ENCODE results near the gene TMEM242.

The TMEM242 gene

GRCh38 chr6:157322792-157323254, 496 bp downstream of the TMEM242 start:
- ATAC-seq, result no peak
- TF ChIP-seq ESRRG (CRISPR knock-in tag; IDR thresholded peaks at IDR 0.05) (no peak), PPARA (CRISPR knock-in tag; IDR thresholded peaks at IDR 0.05; ENCODE audit: borderline replicate concordance) (no peak), TSHZ2 (CRISPR knock-in tag; IDR thresholded peaks at IDR 0.05) (no peak), TOX (CRISPR knock-in tag; IDR thresholded peaks at IDR 0.05; ENCODE audit: borderline replicate concordance) (no peak), TCF4 (CRISPR knock-in tag; IDR thresholded peaks at IDR 0.05; ENCODE audit: borderline replicate concordance) (no peak), ISL1 (CRISPR knock-in tag; IDR thresholded peaks at IDR 0.05) (no peak)

DNA sequence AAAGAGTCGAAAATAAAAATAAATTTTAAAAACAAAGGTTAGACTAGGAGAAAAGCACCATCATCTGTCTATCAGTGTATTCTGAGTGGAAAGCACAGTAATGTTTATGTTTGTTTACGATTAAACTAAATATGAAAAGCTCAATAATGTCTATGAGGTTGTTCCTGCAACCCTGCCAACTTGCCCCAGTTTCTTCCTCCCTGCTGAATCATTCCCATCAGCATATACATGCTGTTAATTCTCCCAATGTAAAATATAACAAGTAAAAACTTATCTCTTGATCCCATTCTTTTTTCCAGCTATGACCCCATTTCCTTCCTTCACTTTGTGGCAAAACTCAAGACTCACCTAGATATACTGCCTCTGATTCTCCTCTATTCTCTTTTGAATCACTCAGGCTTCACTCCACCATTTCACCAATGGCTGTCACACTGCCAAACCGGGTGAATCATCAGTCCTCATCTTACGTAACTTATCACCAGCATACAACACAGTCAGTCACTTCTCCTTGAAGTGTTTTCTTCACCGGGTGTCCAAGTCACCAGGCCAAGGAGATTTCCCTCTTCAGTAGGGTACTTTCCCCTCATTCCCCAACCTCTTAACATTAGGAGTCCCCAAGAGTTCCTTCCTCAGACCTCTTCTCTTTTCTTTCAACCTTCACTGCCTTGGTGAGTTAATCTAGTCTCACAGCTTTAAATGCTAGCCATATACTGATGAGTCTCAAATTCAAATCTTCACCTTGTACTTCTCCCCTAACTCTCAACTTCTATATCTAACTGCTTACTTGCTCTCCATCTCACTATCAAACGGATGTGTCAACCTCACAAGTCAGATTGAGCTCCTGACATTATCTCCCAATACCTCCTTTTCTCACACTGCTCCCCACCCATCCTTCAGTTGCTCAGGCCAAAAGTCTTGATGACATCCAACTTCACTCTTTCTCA, 6.2 kb downstream of the TMEM242 start:
- TF ChIP-seq ZNF8 (CRISPR knock-in tag; IDR thresholded peaks at IDR 0.05), result no peak
- TF ChIP-seq, protein P1, sequence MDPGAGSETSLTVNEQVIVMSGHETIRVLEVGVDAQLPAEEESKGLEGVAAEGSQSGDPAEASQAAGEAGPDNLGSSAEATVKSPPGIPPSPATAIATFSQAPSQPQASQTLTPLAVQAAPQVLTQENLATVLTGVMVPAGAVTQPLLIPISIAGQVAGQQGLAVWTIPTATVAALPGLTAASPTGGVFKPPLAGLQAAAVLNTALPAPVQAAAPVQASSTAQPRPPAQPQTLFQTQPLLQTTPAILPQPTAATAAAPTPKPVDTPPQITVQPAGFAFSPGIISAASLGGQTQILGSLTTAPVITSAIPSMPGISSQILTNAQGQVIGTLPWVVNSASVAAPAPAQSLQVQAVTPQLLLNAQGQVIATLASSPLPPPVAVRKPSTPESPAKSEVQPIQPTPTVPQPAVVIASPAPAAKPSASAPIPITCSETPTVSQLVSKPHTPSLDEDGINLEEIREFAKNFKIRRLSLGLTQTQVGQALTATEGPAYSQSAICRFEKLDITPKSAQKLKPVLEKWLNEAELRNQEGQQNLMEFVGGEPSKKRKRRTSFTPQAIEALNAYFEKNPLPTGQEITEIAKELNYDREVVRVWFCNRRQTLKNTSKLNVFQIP (CRISPR knock-in tag; IDR thresholded peaks at IDR 0.05; ENCODE audit: borderline replicate concordance, low read depth), result no peak
- no peak for TF ChIP-seq ZFP3 (CRISPR knock-in tag; IDR thresholded peaks at IDR 0.05)
- TF ChIP-seq PATZ1 (CRISPR knock-in tag; IDR thresholded peaks at IDR 0.05; ENCODE audit: borderline replicate concordance), result no peak
- no peak for TF ChIP-seq CREB5 (CRISPR knock-in tag; IDR thresholded peaks at IDR 0.05; ENCODE audit: low read depth)
- TF ChIP-seq TOX (CRISPR knock-in tag; IDR thresholded peaks at IDR 0.05; ENCODE audit: borderline replicate concordance), result no peak
- no peak for TF ChIP-seq TSHZ2 (CRISPR knock-in tag; IDR thresholded peaks at IDR 0.05)
- no peak for TF ChIP-seq ESRRG (CRISPR knock-in tag; IDR thresholded peaks at IDR 0.05)
- no peak for TF ChIP-seq TCF4 (CRISPR knock-in tag; IDR thresholded peaks at IDR 0.05; ENCODE audit: borderline replicate concordance)
- TF ChIP-seq OSR1 (CRISPR knock-in tag; IDR thresholded peaks at IDR 0.05), result no peak
- no peak for TF ChIP-seq RARB (CRISPR knock-in tag; IDR thresholded peaks at IDR 0.05)
- TF ChIP-seq GLIS3 (CRISPR knock-in tag; IDR thresholded peaks at IDR 0.05), result no peak
- no peak for TF ChIP-seq ISL1 (CRISPR knock-in tag; IDR thresholded peaks at IDR 0.05)
- no peak for TF ChIP-seq ZFP30 (CRISPR knock-in tag; IDR thresholded peaks at IDR 0.05)
- TF ChIP-seq ZC3H10 (CRISPR knock-in tag; IDR thresholded peaks at IDR 0.05), result no peak
- peak; percentile 85 for ATAC-seq

DNA sequence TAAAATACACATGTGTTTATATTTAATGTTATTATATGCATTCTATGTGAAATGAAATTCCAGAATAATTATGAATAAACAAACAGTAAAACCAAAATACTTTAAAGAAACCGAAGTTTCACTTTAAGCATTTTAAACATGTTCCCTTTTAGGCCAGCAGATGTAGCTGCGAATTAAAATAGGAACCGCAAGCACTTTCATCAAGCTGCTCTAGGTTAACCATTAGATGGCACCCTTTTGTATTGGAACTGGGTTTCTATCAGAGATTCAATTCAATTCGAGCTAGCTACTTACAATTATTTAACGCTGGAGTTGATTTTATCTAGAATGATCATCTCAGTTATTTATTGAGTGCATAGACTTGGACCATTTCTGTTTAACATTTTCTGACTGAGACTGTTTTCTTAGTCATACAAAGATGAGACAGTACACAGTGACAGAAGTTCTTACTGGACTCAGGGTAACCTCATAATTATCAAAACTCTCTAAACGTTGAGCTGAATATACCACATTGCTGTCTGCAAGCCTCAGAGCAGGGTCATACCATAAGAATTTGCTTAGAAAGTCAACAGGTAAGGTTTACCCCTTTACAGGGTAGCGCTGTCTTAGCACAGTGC, 8.5 kb downstream of the TMEM242 start:
- peak; percentile 90 for ATAC-seq
- no peak for TF ChIP-seq ZC3H10 (CRISPR knock-in tag; IDR thresholded peaks at IDR 0.05)
- no peak for TF ChIP-seq TSHZ2 (CRISPR knock-in tag; IDR thresholded peaks at IDR 0.05)
- TF ChIP-seq CSRNP3 (CRISPR knock-in tag; IDR thresholded peaks at IDR 0.05), result no peak
- TF ChIP-seq, protein P1 (CRISPR knock-in tag; IDR thresholded peaks at IDR 0.05; ENCODE audit: borderline replicate concordance, low read depth), result no peak
- 0 out of 2 replicates have a peak, but pooled peaks have one; percentile 34 for TF ChIP-seq RARB (CRISPR knock-in tag; IDR thresholded peaks at IDR 0.05)
